B cell (primary cell): ENCODE data around the gene DOCK1. TPM values are rescaled to one million over a fixed set of nuclear protein-coding genes. Genes with fewer than 3 reads are reported as not detected.
"Not testable (repeated sequence)": the region's sequence is repeated elsewhere in the genome, so short reads cannot be mapped to it uniquely, and the experiment has no call there.

ENCODE experiments used
- ATAC-seq: fragments of 200-7000 bp; cut with Tn5 transposase; one replicate; pipeline ENCODE4 v1.10.0; 2021; ENCODE audit warnings: low read depth, mild to moderate bottlenecking, moderate number of reproducible peaks, moderate library complexity
- CTCF ChIA-PET: fragments of 350-600 bp; sonication (Branson Sonifier 250); formaldehyde crosslinking; loops from one replicate; lab custom pipeline; 2021; ENCODE audit warnings: antibody characterized with exemption, inconsistent platforms; lab: Charles Lee
- POLR2A ChIA-PET: fragments of 350-600 bp; sonication (Branson Sonifier 250); formaldehyde crosslinking; loops from one replicate; lab custom pipeline; 2021; ENCODE audit warnings: antibody characterized with exemption; lab: Charles Lee
- DNase-seq: peaks from one replicate; pipeline ENCODE4 v3.0.0; 2013
- H2AFZ ChIP-seq: 2 replicates; pipeline ENCODE4 v1.6.1; 2012; ENCODE audit warnings: mild to moderate bottlenecking, low read depth, low read length; ENCODE audit not compliant: insufficient read depth, poor library complexity, severe bottlenecking
- H3K27ac ChIP-seq, 2 donors: 1 replicate in 1 of 2; 2 replicates in 1 of 2; pipeline ENCODE4 v1.5.1; 2012 to 2013; ENCODE audit warnings: low read length in 2 of 2, mild to moderate bottlenecking in 2 of 2, moderate library complexity in 1 of 2
- H3K27me3 ChIP-seq, 4 experiments: fragments of 200-600 bp in 1 of 4; sonication (generic) in 1 of 4; replicated peaks in 1 of 4; 1 replicate in 2 of 4; 2 replicates in 2 of 4; pipeline versions ENCODE4 v1.6.1 to v1.7.0; 2013 to 2016; ENCODE audit warnings: low read length in 3 of 4, mild to moderate bottlenecking in 2 of 4, mixed read lengths in 1 of 4, moderate library complexity in 1 of 4; ENCODE audit not compliant: insufficient read depth in 4 of 4, control insufficient read depth in 3 of 4; ENCODE audit errors: control extremely low read depth in 1 of 4
- H3K36me3 ChIP-seq, 2 experiments: replicated peaks in 1 of 2; 1 replicate in 1 of 2; 2 replicates in 1 of 2; pipeline versions ENCODE4 v1.6.1 to v1.7.1; 2013; ENCODE audit warnings: low read length in 1 of 2; ENCODE audit not compliant: insufficient read depth in 2 of 2, control insufficient read depth in 1 of 2; ENCODE audit errors: control extremely low read depth in 1 of 2, extremely low read depth in 1 of 2
- H3K4me1 ChIP-seq, 2 donors: fragments of 200-600 bp in 1 of 2; sonication (generic) in 1 of 2; 1 replicate in 1 of 2; 2 replicates in 1 of 2; pipeline versions ENCODE4 v1.5.1 to v1.6.1; 2013 to 2017; ENCODE audit warnings: low read length in 2 of 2; ENCODE audit not compliant: control insufficient read depth in 2 of 2, insufficient read depth in 2 of 2
- H3K4me2 ChIP-seq: replicated peaks from 2 replicates; pipeline ENCODE3; 2012; ENCODE audit warnings: mild to moderate bottlenecking, low read depth, low read length; ENCODE audit not compliant: poor library complexity, severe bottlenecking
- H3K4me3 ChIP-seq, 5 experiments: fragments of 200-600 bp in 1 of 5; sonication (generic) in 1 of 5; 1 replicate in 3 of 5; 2 replicates in 2 of 5; pipeline versions ENCODE4 v1.5.1 to v1.7.0; 2011 to 2016; ENCODE audit warnings: low read length in 4 of 5, mild to moderate bottlenecking in 4 of 5, low read depth in 2 of 5, control low read depth in 1 of 5, moderate library complexity in 1 of 5; ENCODE audit not compliant: insufficient read depth in 1 of 5; ENCODE audit errors: control extremely low read depth in 1 of 5, extremely low read depth in 1 of 5
- H3K79me2 ChIP-seq: fragments of 200-600 bp; sonication (generic); one replicate; pipeline ENCODE4 v1.6.0; 2016; ENCODE audit warnings: low read length; ENCODE audit not compliant: control insufficient read depth, insufficient read depth
- H3K9ac ChIP-seq: fragments of 200-600 bp; sonication (generic); 2 replicates; pipeline ENCODE4 v1.6.1; 2017; ENCODE audit warnings: mild to moderate bottlenecking, low read length, moderate library complexity
- H3K9me3 ChIP-seq, 3 donors: one replicate each; pipeline versions ENCODE4 v1.6.1 to v1.7.1; 2013; ENCODE audit warnings: low read length in 2 of 3; ENCODE audit not compliant: control insufficient read depth in 2 of 3, insufficient read depth in 1 of 3; ENCODE audit errors: control extremely low read depth in 1 of 3
- H4K20me1 ChIP-seq: 2 replicates; pipeline ENCODE4 v1.6.0; 2012; ENCODE audit warnings: mild to moderate bottlenecking, low read length; ENCODE audit not compliant: insufficient read depth, control insufficient read depth, poor library complexity, severe bottlenecking
- H3K27ac Mint-ChIP-seq: one replicate; pipeline ENCODE4 v1.8.0; 2021; ENCODE audit warnings: mixed read lengths
- H3K27me3 Mint-ChIP-seq: one replicate; pipeline ENCODE4 v1.8.0; 2021; ENCODE audit warnings: mixed read lengths
- H3K4me1 Mint-ChIP-seq: one replicate; pipeline ENCODE4 v1.8.0; 2021; ENCODE audit warnings: mixed read lengths
- H3K4me3 Mint-ChIP-seq: one replicate; pipeline ENCODE4 v1.8.0; 2021; ENCODE audit warnings: mixed read lengths
- H3K9me3 Mint-ChIP-seq: one replicate; pipeline ENCODE4 v1.8.0; 2022; ENCODE audit warnings: mixed read lengths; ENCODE audit not compliant: insufficient read depth
- EZH2 ChIP-seq: IDR thresholded peaks from 2 replicates; pipeline ENCODE4 v1.6.1; 2012; ENCODE audit warnings: borderline replicate concordance, low read depth, mild to moderate bottlenecking, moderate library complexity, low read length; ENCODE audit not compliant: insufficient read depth, poor library complexity, severe bottlenecking
- WGBS: methylation state at CpG from one replicate; pipeline ENCODE4 v1.1.5; 2013; ENCODE audit warnings: missing lambda C conversion rate; ENCODE audit not compliant: insufficient coverage; 5-methylcytosine and 5-hydroxymethylcytosine counted together
- intact Hi-C: fragments of 100-400 bp; cut with micrococcal nuclease; formaldehyde crosslinking; loops from one replicate; pipeline ENCODE4 v1.10.0; 2022
- polyA plus RNA-seq: library from polyadenylated mRNA; depleted of rRNA; stranded (reverse); fragments of >200 nt; gene quantifications from 2 replicates; pipeline ENCODE4 v1.2.3, GENCODE V29; 2012
- total RNA-seq, 2 donors: library from RNA; stranded (reverse); fragments of 120-200 nt in 1 of 2; gene quantifications; 1 replicate in 1 of 2; 2 replicates in 1 of 2; pipeline versions ENCODE4 v1.2.3 to v1.2.4, GENCODE V29; 2013 to 2022
- TF ChIP-seq, protein P1 (sequence below): fragments of 200-600 bp; IDR thresholded peaks from one replicate; pipeline ENCODE4 v1.8.0; 2022; ENCODE audit warnings: antibody characterized with exemption, mild to moderate bottlenecking

DOCK1 gene
- total and polyA plus RNA-seq, 2 donors (not counting 1 experiment from before 2014, with no cell fraction given) = not detected

DNA sequence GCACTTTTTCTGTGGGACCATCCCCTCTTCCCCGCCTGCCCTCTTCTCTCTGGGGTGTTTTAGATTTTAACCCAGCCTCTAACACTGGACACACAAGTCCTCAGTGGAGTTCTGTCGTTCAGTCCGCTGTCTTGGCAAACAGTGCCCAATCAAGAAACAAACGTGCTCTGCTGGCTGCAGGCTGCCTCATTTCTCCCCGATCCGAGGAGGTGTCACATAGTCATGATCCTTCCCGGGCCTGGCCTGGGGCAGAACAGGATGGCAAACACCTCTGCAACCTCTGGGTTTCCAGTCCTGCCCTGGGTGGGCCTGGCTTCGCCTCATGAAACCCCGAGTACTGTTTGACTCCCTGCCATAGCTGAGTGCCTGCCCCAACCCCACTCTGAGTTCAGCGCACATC is 402.1 kb downstream of the DOCK1 start:
- TF ChIP-seq, protein P1, sequence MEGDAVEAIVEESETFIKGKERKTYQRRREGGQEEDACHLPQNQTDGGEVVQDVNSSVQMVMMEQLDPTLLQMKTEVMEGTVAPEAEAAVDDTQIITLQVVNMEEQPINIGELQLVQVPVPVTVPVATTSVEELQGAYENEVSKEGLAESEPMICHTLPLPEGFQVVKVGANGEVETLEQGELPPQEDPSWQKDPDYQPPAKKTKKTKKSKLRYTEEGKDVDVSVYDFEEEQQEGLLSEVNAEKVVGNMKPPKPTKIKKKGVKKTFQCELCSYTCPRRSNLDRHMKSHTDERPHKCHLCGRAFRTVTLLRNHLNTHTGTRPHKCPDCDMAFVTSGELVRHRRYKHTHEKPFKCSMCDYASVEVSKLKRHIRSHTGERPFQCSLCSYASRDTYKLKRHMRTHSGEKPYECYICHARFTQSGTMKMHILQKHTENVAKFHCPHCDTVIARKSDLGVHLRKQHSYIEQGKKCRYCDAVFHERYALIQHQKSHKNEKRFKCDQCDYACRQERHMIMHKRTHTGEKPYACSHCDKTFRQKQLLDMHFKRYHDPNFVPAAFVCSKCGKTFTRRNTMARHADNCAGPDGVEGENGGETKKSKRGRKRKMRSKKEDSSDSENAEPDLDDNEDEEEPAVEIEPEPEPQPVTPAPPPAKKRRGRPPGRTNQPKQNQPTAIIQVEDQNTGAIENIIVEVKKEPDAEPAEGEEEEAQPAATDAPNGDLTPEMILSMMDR = no peak
- TF ChIP-seq EZH2 = no peak
- no peaks in the 10 kb centered on the region for H3K79me2 ChIP-seq
- H3K4me1 ChIP-seq = no peaks in the 10 kb centered on the region
- no peak overlapping the region for H3K4me3 ChIP-seq
- no peak overlapping the region for H2AFZ ChIP-seq
- H3K36me3 ChIP-seq = no peaks in the 10 kb centered on the region
- Mint-ChIP-seq H3K9me3 (no peaks in the 10 kb centered on the region), H3K27ac (no peak overlapping the region), H3K4me3 (no peak overlapping the region), H3K27me3 (no peaks in the 10 kb centered on the region), H3K4me1 (no peaks in the 10 kb centered on the region)
- 93% methylated on average over 10 of the region's 10 CpGs for WGBS
- H3K27ac ChIP-seq = no peak overlapping the region
- ChIA-PET CTCF (no interaction called here), POLR2A (no interaction called here)
- no peak overlapping the region for H3K4me2 ChIP-seq
- no peaks in the 10 kb centered on the region for H3K27me3 ChIP-seq
- intact Hi-C loops = no loop called here
- ATAC-seq = no peak
- peaks cover 0 to 13% (median 0%) of the 10 kb centered on the region in 3 donors for H3K9me3 ChIP-seq
- no peak overlapping the region for H3K9ac ChIP-seq
- DNase-seq = no peak
- H4K20me1 ChIP-seq = no peaks in the 10 kb centered on the region

DNA sequence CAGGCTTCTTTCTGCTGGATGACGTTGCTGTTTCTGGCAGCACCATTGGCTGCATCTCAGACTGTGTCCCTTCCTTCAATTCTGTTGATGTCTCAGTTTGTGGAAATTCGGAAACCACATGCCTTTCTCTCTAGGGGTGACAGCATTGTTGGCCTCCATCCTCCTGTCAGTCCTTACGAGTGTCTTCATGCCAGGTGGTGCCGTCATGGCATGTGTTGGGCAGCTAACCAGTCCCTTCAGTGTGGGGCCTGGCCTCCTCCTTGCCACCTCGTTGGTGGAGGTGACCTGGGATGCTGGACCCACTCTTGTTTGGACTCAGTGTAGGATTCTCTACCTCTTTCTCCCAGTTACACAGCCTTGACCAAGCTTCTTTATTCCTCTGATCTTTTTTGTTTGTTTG is 402.8 kb downstream of the DOCK1 start:
- no peak overlapping the region for H3K27ac Mint-ChIP-seq
- ChIA-PET CTCF (no interaction called here), POLR2A (no interaction called here)
- no peak overlapping the region for H2AFZ ChIP-seq
- no peaks in the 10 kb centered on the region for H3K4me1 ChIP-seq
- no peak for DNase-seq
- intact Hi-C loops = no loop called here
- no peak overlapping the region for H3K27ac ChIP-seq
- no peaks in the 10 kb centered on the region for H4K20me1 ChIP-seq
- no peak overlapping the region for H3K4me3 Mint-ChIP-seq
- no peak for ATAC-seq
- TF ChIP-seq EZH2 = no peak
- TF ChIP-seq, protein P1 = no peak
- no peak overlapping the region for H3K4me2 ChIP-seq
- 90% methylated on average over 3 of the region's 5 CpGs for WGBS
- no peaks in the 10 kb centered on the region for H3K79me2 ChIP-seq
- H3K9me3 ChIP-seq = peaks cover 0 to 13% (median 0%) of the 10 kb centered on the region in 3 donors
- no peaks in the 10 kb centered on the region for H3K27me3 Mint-ChIP-seq
- H3K9me3 Mint-ChIP-seq = no peaks in the 10 kb centered on the region
- H3K36me3 ChIP-seq = no peaks in the 10 kb centered on the region
- H3K4me1 Mint-ChIP-seq = no peaks in the 10 kb centered on the region
- H3K9ac ChIP-seq = no peak overlapping the region
- H3K4me3 ChIP-seq = no peak overlapping the region
- H3K27me3 ChIP-seq = no peaks in the 10 kb centered on the region

DNA sequence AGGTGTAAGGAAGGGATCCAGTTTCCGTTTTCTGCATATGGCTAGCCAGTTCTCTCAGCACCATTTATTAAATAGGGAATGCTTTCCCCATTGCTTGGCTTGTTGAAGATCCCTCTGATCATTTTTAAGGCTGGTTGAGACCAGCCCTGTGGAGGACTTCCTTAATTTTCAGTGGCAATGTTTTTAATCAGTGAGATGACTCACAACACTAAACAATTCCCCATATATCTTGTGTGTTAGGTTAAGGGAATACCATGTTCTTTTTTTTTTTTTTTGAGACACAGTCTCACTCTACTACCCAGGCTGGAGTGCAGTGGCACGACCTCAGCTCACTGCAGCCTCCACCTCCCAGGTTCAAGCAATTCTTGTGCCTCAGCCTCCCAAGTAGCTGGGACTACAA is 404.4 kb downstream of the DOCK1 start:
- WGBS = 75% methylated on average over 1 of the region's 2 CpGs
- not testable (repeated sequence) for ATAC-seq

More for the DNA sequence above, 404.4 kb downstream of the DOCK1 start:
- H3K9ac ChIP-seq, H3K4me1 ChIP-seq, H2AFZ ChIP-seq, H3K27ac Mint-ChIP-seq, H3K79me2 ChIP-seq, DNase-seq, CTCF ChIA-PET, H3K4me2 ChIP-seq, H3K27me3 Mint-ChIP-seq, H3K4me3 Mint-ChIP-seq, H3K4me1 Mint-ChIP-seq, H3K4me3 ChIP-seq, POLR2A ChIA-PET, H3K27me3 ChIP-seq, intact Hi-C loops, H3K9me3 Mint-ChIP-seq, H3K36me3 ChIP-seq, H4K20me1 ChIP-seq, H3K27ac ChIP-seq: not testable (repeated sequence)
- H3K9me3 ChIP-seq = peaks cover 0 to 11% (median 0%) of the 10 kb centered on the region in 3 donors
